Liver (tissue), 9 donors: Measurements from ENCODE around the gene ENTPD8. TPM values are rescaled to one million over a fixed set of nuclear protein-coding genes. Genes with fewer than 3 reads are reported as not detected.

Experiments
- DNase-seq: peaks from one replicate; pipeline ENCODE4 v3.0.0-alpha.2; 2017; ENCODE audit warnings: low spot score
- H3K27ac ChIP-seq, 2 donors: one replicate each; pipeline ENCODE4 v1.7.0; 2013; ENCODE audit warnings: inconsistent platforms in 2 of 2, low read length in 2 of 2, control low read depth in 1 of 2, low read depth in 1 of 2, mild to moderate bottlenecking in 1 of 2
- H3K27me3 ChIP-seq, 4 donors: one replicate each; pipeline versions ENCODE4 v1.6.1 to v1.7.0; 2013; ENCODE audit warnings: low read length in 3 of 4, inconsistent platforms in 1 of 4, mild to moderate bottlenecking in 1 of 4, moderate library complexity in 1 of 4; ENCODE audit not compliant: control insufficient read depth in 4 of 4, insufficient read depth in 4 of 4
- H3K36me3 ChIP-seq, 4 donors: one replicate each; pipeline versions ENCODE4 v1.6.1 to v1.7.0; 2013; ENCODE audit warnings: low read length in 3 of 4, mild to moderate bottlenecking in 3 of 4, low read depth in 1 of 4, moderate library complexity in 1 of 4; ENCODE audit not compliant: control insufficient read depth in 4 of 4, insufficient read depth in 3 of 4
- H3K4me1 ChIP-seq, 4 donors: one replicate each; pipeline versions ENCODE4 v1.6.1 to v1.7.0; 2013; ENCODE audit warnings: low read length in 3 of 4, mild to moderate bottlenecking in 3 of 4, moderate library complexity in 1 of 4; ENCODE audit not compliant: control insufficient read depth in 4 of 4, insufficient read depth in 4 of 4
- H3K4me3 ChIP-seq, 3 donors: one replicate each; pipeline versions ENCODE4 v1.6.1 to v1.7.0; 2013; ENCODE audit warnings: low read length in 3 of 3, control low read depth in 1 of 3, low read depth in 1 of 3, mild to moderate bottlenecking in 1 of 3
- H3K9ac ChIP-seq, 2 donors: one replicate each; pipeline ENCODE4 v1.7.0; 2013; ENCODE audit warnings: low read length in 2 of 2, mild to moderate bottlenecking in 2 of 2, moderate library complexity in 2 of 2, control low read depth in 1 of 2, low read depth in 1 of 2
- H3K9me3 ChIP-seq, 4 donors: one replicate each; pipeline versions ENCODE4 v1.6.1 to v1.7.0; 2013; ENCODE audit warnings: low read length in 3 of 4; ENCODE audit not compliant: control insufficient read depth in 4 of 4
- EGR1 ChIP-seq, 2 donors: IDR thresholded peaks; 2 replicates each; pipeline ENCODE4 v1.6.1; 2016 to 2018; ENCODE audit warnings: antibody characterized with exemption in 2 of 2, low read depth in 2 of 2
- FOXA2 ChIP-seq: IDR thresholded peaks from 2 replicates; pipeline ENCODE4 v1.6.1; 2016; ENCODE audit warnings: antibody characterized with exemption
- GABPA ChIP-seq, 2 donors: IDR thresholded peaks in 1 of 2; conservative IDR thresholded peaks in 1 of 2; 2 replicates each; pipeline ENCODE4 v1.6.1; 2016; ENCODE audit warnings: antibody characterized with exemption in 2 of 2, mild to moderate bottlenecking in 1 of 2, moderate library complexity in 1 of 2
- HNF4A ChIP-seq, 2 donors: conservative IDR thresholded peaks; 2 replicates each; pipeline ENCODE4 v1.6.1; 2016; ENCODE audit warnings: antibody characterized with exemption in 2 of 2, mild to moderate bottlenecking in 2 of 2
- HNF4G ChIP-seq: IDR thresholded peaks from 2 replicates; pipeline ENCODE4 v1.6.1; 2016; ENCODE audit warnings: antibody characterized with exemption
- JUND ChIP-seq, 2 donors: IDR thresholded peaks; 2 replicates each; pipeline ENCODE4 v1.6.1; 2016; ENCODE audit warnings: antibody characterized with exemption in 2 of 2
- NR2F2 ChIP-seq: IDR thresholded peaks from 2 replicates; pipeline ENCODE4 v1.6.1; 2016; ENCODE audit warnings: antibody characterized with exemption
- RAD21 ChIP-seq, 2 donors: IDR thresholded peaks; 2 replicates each; pipeline ENCODE4 v1.6.1; 2016; ENCODE audit warnings: antibody characterized with exemption in 2 of 2, mild to moderate bottlenecking in 2 of 2
- REST ChIP-seq: IDR thresholded peaks from 2 replicates; pipeline ENCODE4 v1.6.1; 2016; ENCODE audit warnings: antibody characterized with exemption, mild to moderate bottlenecking
- RXRA ChIP-seq, 2 donors: IDR thresholded peaks; 2 replicates each; pipeline ENCODE4 v1.6.1; 2017 to 2018; ENCODE audit warnings: antibody characterized with exemption in 2 of 2, mild to moderate bottlenecking in 1 of 2
- SP1 ChIP-seq: IDR thresholded peaks from 2 replicates; pipeline ENCODE4 v1.6.1; 2018; ENCODE audit warnings: antibody characterized with exemption, mild to moderate bottlenecking
- TAF1 ChIP-seq: conservative IDR thresholded peaks from 2 replicates; pipeline ENCODE4 v1.6.1; 2016; ENCODE audit warnings: antibody characterized with exemption, mild to moderate bottlenecking
- WGBS: extraction: QIAGEN DNeasy Blood & Tissue Kit; methylation state at CpG from one replicate; pipeline ENCODE4 v1.1.7; 2013; 5-methylcytosine and 5-hydroxymethylcytosine counted together
- polyA plus RNA-seq, 2 donors: library from polyadenylated mRNA; stranded (reverse) in 1 of 2; unstranded in 1 of 2; fragments of 200-250 nt in 1 of 2; fragments of >200 nt in 1 of 2; fragmentation: Nextera tagmentation in 1 of 2; extraction: Ambion mirVana in 1 of 2; gene quantifications; one replicate each; pipeline versions ENCODE4 v1.2.1 to v1.2.3, GENCODE V29; 2013 to 2015
- total RNA-seq, 2 donors: library from RNA; depleted of rRNA; stranded (reverse); fragments of >200 nt; gene quantifications; one replicate each; pipeline ENCODE4 v1.2.3, GENCODE V29; 2014
- TF ChIP-seq, protein P1 (sequence below): IDR thresholded peaks from 2 replicates; pipeline ENCODE4 v1.6.1; 2016; ENCODE audit warnings: antibody characterized with exemption
- donor health status: healthy.
- donor health status: healthy.
- donor health status: healthy.
- donor health status: healthy.
- donor health status: healthy.

ENTPD8 gene
- total and polyA plus RNA-seq, 4 donors, result 1.6 to 6.2 (median 4.9) TPM

GRCh38 chr9:137446851-137447471 lies 5.8 kb upstream of the ENTPD8 start (continued):
- TF ChIP-seq REST, result no peak

- Histone ChIP-seq H3K4me1 (peaks cover 4 to 14% (median 12%) of the 10 kb centered on the region in 4 donors), H3K36me3 (peaks cover 0 to 4% (median 2%) of the 10 kb centered on the region in 4 donors), H3K27ac (no peak overlapping the region), H3K9ac (no peak overlapping the region), H3K27me3 (no peaks in the 10 kb centered on the region), H3K4me3 (no peak overlapping the region), H3K9me3 (no peaks in the 10 kb centered on the region)
- no peak for DNase-seq
- WGBS, result 54% methylated on average over 19 of the region's 19 CpGs
- TF ChIP-seq SP1 (no peak), HNF4G (no peak), EGR1 (IDR thresholded peaks at IDR 0.05; ENCODE audit: low read depth in 2 of 2) (no peak), REST (no peak), FOXA2 (no peak), TAF1 (no peak), HNF4A (conservative IDR thresholded peaks at IDR 0.05) (no peak), RAD21 (IDR thresholded peaks at IDR 0.05) (no peak), JUND (IDR thresholded peaks at IDR 0.05) (no peak), GABPA (IDR thresholded peaks at IDR 0.05 in 1 of 2, conservative IDR thresholded peaks at IDR 0.05 in 1 of 2) (no peak), NR2F2 (no peak), RXRA (IDR thresholded peaks at IDR 0.05) (no peak)
- TF ChIP-seq, protein P1, sequence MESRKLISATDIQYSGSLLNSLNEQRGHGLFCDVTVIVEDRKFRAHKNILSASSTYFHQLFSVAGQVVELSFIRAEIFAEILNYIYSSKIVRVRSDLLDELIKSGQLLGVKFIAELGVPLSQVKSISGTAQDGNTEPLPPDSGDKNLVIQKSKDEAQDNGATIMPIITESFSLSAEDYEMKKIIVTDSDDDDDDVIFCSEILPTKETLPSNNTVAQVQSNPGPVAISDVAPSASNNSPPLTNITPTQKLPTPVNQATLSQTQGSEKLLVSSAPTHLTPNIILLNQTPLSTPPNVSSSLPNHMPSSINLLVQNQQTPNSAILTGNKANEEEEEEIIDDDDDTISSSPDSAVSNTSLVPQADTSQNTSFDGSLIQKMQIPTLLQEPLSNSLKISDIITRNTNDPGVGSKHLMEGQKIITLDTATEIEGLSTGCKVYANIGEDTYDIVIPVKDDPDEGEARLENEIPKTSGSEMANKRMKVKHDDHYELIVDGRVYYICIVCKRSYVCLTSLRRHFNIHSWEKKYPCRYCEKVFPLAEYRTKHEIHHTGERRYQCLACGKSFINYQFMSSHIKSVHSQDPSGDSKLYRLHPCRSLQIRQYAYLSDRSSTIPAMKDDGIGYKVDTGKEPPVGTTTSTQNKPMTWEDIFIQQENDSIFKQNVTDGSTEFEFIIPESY, result no peak
Observed at GRCh38 chr9:137445930-137446431, 4.8 kb upstream of the ENTPD8 start.
